ENCODE results near the gene TCEAL5.
"Not testable (repeated sequence)": the region's sequence is repeated elsewhere in the genome, so short reads cannot be mapped to it uniquely, and the experiment has no call there.

The TCEAL5 gene

DNA sequence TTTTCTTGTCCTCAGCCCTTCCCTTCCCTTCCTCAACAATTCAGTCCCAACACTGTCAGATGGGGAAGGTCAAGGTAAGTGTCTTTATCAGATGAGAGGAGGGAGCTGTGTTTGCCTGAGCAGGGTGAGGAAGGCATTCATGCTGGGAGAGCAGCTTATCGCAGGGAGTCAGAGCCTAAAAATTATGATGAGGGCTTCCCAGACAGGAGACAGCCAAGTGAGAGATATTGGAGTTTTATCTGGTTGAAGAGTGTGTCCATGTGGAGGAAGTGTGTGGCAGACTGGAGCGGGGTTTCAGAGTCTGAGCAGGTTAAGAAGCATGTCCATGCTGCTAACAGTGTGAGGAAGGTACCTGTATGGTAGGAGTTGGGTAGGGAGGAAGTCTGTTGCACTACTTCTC lies 43.3 kb downstream of the TCEAL5 start:
- no peak for DNase-seq

DNA sequence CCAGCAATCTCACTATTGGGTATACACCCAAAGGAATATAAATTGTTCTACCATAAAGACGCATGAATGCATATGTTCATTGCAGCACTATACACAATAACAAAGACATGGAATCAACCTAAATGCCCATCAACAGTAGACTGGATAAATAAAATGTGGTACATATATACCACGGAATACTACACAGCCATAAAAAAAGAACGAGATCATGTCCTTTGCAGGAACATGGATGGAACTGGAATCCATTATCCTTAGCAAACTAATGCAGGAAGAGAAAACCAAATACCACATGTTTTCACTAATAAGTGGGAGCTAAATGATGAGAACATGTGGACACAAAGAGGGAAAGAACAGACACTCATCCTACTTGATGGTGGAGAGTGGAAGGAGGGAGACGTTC lies 50.6 kb downstream of the TCEAL5 start:
- not testable (repeated sequence) for DNase-seq
